ENCODE data around the gene CAMKK2.

DNA sequence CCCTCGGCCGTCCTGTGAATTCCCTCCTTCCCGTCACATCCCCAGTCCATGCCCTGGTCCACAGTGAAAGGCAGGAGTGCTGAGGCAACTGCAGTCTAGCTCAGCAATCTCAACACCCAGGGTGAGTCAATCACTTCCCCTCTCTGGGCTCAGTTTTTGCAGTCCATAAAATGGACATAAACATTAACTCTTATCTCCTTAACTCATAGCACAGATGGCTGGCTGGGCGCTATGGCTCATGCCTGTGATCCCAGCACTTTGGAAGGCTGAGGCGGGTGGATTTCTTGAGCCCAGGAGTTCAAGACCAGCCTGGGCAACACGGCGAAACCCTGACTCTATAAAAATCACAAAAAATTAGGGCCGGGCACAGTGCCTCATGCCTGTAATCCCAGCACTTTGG is 32.4 kb downstream of the CAMKK2 start:
- TF ChIP-seq CTCF (IDR thresholded peaks at IDR 0.05) (no peak), POLR2A (IDR thresholded peaks at IDR 0.05) (no peak)
